Measurements from ENCODE around the gene SLC39A1. TPM values are rescaled to one million over a fixed set of nuclear protein-coding genes. Genes with fewer than 3 reads are reported as not detected.

SLC39A1 gene
- total and polyA plus RNA-seq, 9 of the 15 experiments (the other 6 are each of a cell fraction or from before 2014, with no cell fraction given), result 9.9 to 81.1 (median 62.7) TPM

DNA sequence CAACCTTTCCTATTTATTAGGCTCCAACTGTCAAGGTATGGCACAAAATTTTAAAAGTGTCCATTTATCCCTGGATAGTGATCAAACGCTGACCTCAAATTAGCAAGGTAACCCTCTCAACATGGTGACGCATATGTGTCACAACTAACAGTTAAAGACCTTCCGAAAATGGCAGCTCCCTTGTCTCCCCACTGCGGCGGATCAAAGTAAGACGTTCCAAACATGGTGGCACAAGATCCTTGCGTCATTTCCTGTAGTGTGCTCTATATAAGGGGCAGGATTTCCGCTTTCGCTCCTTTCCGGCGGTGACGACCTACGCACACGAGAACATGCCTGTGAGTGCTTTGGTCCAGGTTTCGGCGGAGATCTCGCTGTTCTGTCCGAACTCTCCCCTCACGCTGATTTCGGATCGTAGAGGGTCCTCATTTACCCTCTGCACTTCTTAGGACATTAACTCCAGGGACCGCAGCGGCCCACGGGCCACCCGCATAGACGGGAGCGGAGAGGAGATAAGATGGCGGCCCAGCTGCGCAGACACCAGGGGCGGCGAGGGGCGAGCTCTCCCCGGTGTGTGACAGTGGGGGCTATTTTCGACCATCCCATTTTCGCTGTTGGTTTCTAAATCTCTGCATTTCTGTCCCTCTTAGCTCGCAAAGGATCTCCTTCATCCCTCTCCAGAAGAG lies 27.3 kb upstream of the SLC39A1 start, which contains the start of gene RPS27 (continued):
- TF ChIP-seq HNRNPUL1 (IDR thresholded peaks at IDR 0.05; ENCODE audit: low read length), result no peak
- TF ChIP-seq TEAD4 (IDR thresholded peaks at IDR 0.05; ENCODE audit: low read length), result peak; percentile 71
- no peak for TF ChIP-seq TEAD4 (CRISPR knock-in tag; IDR thresholded peaks at IDR 0.05; ENCODE audit: borderline replicate concordance)
- no peak for TF ChIP-seq ZNF668 (CRISPR knock-in tag; IDR thresholded peaks at IDR 0.05)
- TF ChIP-seq TCF7L2 (IDR thresholded peaks at IDR 0.05; ENCODE audit: low read depth, low read length), result peak; percentile 100
- no peak for TF ChIP-seq MECOM (CRISPR knock-in tag; IDR thresholded peaks at IDR 0.05)
- TF ChIP-seq TGIF2 (CRISPR knock-in tag; IDR thresholded peaks at IDR 0.05), result no peak
- no peak for TF ChIP-seq SP2 (IDR thresholded peaks at IDR 0.05; ENCODE audit: extremely low read depth, low read depth, low read length, poor library complexity, severe bottlenecking)
- peak; percentile 97 for TF ChIP-seq SMAD1 (IDR thresholded peaks at IDR 0.05; ENCODE audit: low read depth, low read length, partially characterized antibody)
- TF ChIP-seq, protein P1, sequence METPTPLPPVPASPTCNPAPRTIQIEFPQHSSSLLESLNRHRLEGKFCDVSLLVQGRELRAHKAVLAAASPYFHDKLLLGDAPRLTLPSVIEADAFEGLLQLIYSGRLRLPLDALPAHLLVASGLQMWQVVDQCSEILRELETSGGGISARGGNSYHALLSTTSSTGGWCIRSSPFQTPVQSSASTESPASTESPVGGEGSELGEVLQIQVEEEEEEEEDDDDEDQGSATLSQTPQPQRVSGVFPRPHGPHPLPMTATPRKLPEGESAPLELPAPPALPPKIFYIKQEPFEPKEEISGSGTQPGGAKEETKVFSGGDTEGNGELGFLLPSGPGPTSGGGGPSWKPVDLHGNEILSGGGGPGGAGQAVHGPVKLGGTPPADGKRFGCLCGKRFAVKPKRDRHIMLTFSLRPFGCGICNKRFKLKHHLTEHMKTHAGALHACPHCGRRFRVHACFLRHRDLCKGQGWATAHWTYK (CRISPR knock-in tag; IDR thresholded peaks at IDR 0.05), result 0 out of 2 replicates have a peak, but pooled peaks have one; percentile 43
- TF ChIP-seq ZFP1 (CRISPR knock-in tag; IDR thresholded peaks at IDR 0.05), result no peak
- no peak for TF ChIP-seq ZNF408 (CRISPR knock-in tag; IDR thresholded peaks at IDR 0.05; ENCODE audit: low read depth)
- TF ChIP-seq C11orf30 (IDR thresholded peaks at IDR 0.05; ENCODE audit: low read depth), result no peak; the same call in 1 of the 2 replicates
- TF ChIP-seq PCBP2 (IDR thresholded peaks at IDR 0.05; ENCODE audit: low read depth, low read length, poor library complexity, severe bottlenecking), result no peak
- no peak for TF ChIP-seq SNRNP70 (optimal IDR thresholded peaks at IDR 0.05; ENCODE audit: low read depth, low read length)
- 0 out of 2 replicates have a peak, but pooled peaks have one; percentile 63 for TF ChIP-seq TARDBP (IDR thresholded peaks at IDR 0.05)
- no peak for TF ChIP-seq ZNF184 (CRISPR knock-in tag; IDR thresholded peaks at IDR 0.05)
- no peak for TF ChIP-seq BHLHE40 (IDR thresholded peaks at IDR 0.05; ENCODE audit: low read length)
- TF ChIP-seq PHB (CRISPR knock-in tag; IDR thresholded peaks at IDR 0.05), result 0 out of 2 replicates have a peak, but pooled peaks have one; percentile 26
- peak; percentile 59 for TF ChIP-seq SOX6 (IDR thresholded peaks at IDR 0.05)
- no peak for TF ChIP-seq FOXJ3 (CRISPR knock-in tag; IDR thresholded peaks at IDR 0.05)
- TF ChIP-seq STAT5B (CRISPR knock-in tag; IDR thresholded peaks at IDR 0.05), result no peak
- peak; percentile 55; the same call in 1 of the 2 replicates for TF ChIP-seq HDAC2 (IDR thresholded peaks at IDR 0.05)
- TF ChIP-seq, protein P2, sequence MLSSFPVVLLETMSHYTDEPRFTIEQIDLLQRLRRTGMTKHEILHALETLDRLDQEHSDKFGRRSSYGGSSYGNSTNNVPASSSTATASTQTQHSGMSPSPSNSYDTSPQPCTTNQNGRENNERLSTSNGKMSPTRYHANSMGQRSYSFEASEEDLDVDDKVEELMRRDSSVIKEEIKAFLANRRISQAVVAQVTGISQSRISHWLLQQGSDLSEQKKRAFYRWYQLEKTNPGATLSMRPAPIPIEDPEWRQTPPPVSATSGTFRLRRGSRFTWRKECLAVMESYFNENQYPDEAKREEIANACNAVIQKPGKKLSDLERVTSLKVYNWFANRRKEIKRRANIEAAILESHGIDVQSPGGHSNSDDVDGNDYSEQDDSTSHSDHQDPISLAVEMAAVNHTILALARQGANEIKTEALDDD (IDR thresholded peaks at IDR 0.05), result no peak
- no peak for TF ChIP-seq ZKSCAN3 (CRISPR knock-in tag; IDR thresholded peaks at IDR 0.05)
- no peak for TF ChIP-seq SREBF2 (CRISPR knock-in tag; IDR thresholded peaks at IDR 0.05)
- TF ChIP-seq CREBBP (IDR thresholded peaks at IDR 0.05; ENCODE audit: low read depth, low read length), result no peak
- TF ChIP-seq ZNF584 (CRISPR knock-in tag; IDR thresholded peaks at IDR 0.05; ENCODE audit: low read depth), result peak; percentile 80; the same call in 1 of the 2 replicates
- TF ChIP-seq, protein P3, sequence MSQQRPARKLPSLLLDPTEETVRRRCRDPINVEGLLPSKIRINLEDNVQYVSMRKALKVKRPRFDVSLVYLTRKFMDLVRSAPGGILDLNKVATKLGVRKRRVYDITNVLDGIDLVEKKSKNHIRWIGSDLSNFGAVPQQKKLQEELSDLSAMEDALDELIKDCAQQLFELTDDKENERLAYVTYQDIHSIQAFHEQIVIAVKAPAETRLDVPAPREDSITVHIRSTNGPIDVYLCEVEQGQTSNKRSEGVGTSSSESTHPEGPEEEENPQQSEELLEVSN (IDR thresholded peaks at IDR 0.05; ENCODE audit: borderline replicate concordance in 1 of 2, extremely low read depth in 1 of 2, insufficient read depth in 1 of 2, insufficient read length in 1 of 2, low read depth in 1 of 2, low read length in 1 of 2, poor library complexity in 1 of 2, severe bottlenecking in 1 of 2), result no peak
